Astrocyte (in vitro differentiated cells and primary cell): ENCODE results near the gene CTSV.

Source experiments
- EZH2 ChIP-seq: IDR thresholded peaks from 2 replicates; pipeline ENCODE4 v1.6.1; 2012; ENCODE audit warnings: mild to moderate bottlenecking, low read length, inconsistent platforms; ENCODE audit not compliant: insufficient read depth
- TF ChIP-seq, protein P1 (sequence below): IDR thresholded peaks from 2 replicates; pipeline ENCODE4 v1.5.1; 2011; ENCODE audit warnings: low read depth, mild to moderate bottlenecking, inconsistent platforms, low read length, moderate library complexity; ENCODE audit not compliant: insufficient read depth

DNA sequence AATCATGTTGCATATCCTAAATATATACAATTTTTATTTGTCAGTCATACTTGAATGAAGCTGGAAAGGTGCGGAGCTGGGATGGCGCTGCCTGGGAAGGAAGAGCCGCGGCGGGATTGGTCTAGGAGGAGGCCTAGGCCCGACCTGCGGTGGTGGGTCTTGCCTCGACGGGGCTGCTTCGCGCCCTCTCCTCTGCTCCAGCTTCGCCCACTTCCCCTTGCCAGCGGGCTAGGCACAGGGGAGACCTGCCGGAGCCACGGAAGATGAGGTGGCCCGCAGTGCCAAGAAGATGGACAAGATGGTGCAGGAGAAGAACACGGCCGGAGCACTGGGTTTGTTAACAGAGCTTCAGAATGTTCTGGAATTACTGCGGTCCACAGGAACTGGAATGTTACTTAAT, 28.5 kb upstream of the CTSV start:
- TF ChIP-seq EZH2, result no peak
- TF ChIP-seq, protein P1, sequence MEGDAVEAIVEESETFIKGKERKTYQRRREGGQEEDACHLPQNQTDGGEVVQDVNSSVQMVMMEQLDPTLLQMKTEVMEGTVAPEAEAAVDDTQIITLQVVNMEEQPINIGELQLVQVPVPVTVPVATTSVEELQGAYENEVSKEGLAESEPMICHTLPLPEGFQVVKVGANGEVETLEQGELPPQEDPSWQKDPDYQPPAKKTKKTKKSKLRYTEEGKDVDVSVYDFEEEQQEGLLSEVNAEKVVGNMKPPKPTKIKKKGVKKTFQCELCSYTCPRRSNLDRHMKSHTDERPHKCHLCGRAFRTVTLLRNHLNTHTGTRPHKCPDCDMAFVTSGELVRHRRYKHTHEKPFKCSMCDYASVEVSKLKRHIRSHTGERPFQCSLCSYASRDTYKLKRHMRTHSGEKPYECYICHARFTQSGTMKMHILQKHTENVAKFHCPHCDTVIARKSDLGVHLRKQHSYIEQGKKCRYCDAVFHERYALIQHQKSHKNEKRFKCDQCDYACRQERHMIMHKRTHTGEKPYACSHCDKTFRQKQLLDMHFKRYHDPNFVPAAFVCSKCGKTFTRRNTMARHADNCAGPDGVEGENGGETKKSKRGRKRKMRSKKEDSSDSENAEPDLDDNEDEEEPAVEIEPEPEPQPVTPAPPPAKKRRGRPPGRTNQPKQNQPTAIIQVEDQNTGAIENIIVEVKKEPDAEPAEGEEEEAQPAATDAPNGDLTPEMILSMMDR, result no peak
